ENCODE measurements around the gene REEP5. TPM values are rescaled to one million over a fixed set of nuclear protein-coding genes. Genes with fewer than 3 reads are reported as not detected.
"Not testable (repeated sequence)": the region's sequence is repeated elsewhere in the genome, so short reads cannot be mapped to it uniquely, and the experiment has no call there.

REEP5 gene
- total RNA-seq, 1 donor from 2014 or later: 110 TPM

GRCh38 chr5:112933105-112933504, 11.1 kb upstream of the REEP5 start:
- no peak for DNase-seq (ENCODE audit: low spot score)

- no peak for DNase-seq (ENCODE audit: low spot score)
Measured at GRCh38 chr5:112931473-112931872, 9.4 kb upstream of the REEP5 start.

GRCh38 chr5:112930082-112930344, 8.0 kb upstream of the REEP5 start:
- no peak for DNase-seq (ENCODE audit: low spot score)

- DNase-seq (ENCODE audit: low spot score): no peak
Measured at GRCh38 chr5:112929336-112930081, 7.5 kb upstream of the REEP5 start.

GRCh38 chr5:112923988-112924387, 2.0 kb upstream of the REEP5 start:
- DNase-seq (ENCODE audit: low spot score): no peak

GRCh38 chr5:112923148-112923917, 1.3 kb upstream of the REEP5 start:
- DNase-seq (ENCODE audit: low spot score): no peak

- peak; percentile 57 for DNase-seq (ENCODE audit: low spot score)
Measured at GRCh38 chr5:112921026-112921832, 798 bp downstream of the REEP5 start.

- DNase-seq (ENCODE audit: low spot score): no peak
Measured at GRCh38 chr5:112919972-112920371, 2.1 kb downstream of the REEP5 start.

GRCh38 chr5:112918679-112919078, 3.3 kb downstream of the REEP5 start:
- no peak for DNase-seq (ENCODE audit: low spot score)

- no peak for DNase-seq (ENCODE audit: low spot score)
Measured at GRCh38 chr5:112918136-112918535, 3.9 kb downstream of the REEP5 start.

GRCh38 chr5:112917453-112917995, 4.5 kb downstream of the REEP5 start:
- no peak for DNase-seq (ENCODE audit: low spot score)

GRCh38 chr5:112915831-112916230, 6.2 kb downstream of the REEP5 start:
- no peak for DNase-seq (ENCODE audit: low spot score)

- no peak for DNase-seq (ENCODE audit: low spot score)
Measured at GRCh38 chr5:112914584-112914983, 7.4 kb downstream of the REEP5 start.

GRCh38 chr5:112910529-112910928, 11.5 kb downstream of the REEP5 start:
- no peak for DNase-seq (ENCODE audit: low spot score)

- no peak for DNase-seq (ENCODE audit: low spot score)
Measured at GRCh38 chr5:112908854-112909253, 13.2 kb downstream of the REEP5 start.

GRCh38 chr5:112907166-112907631, 14.8 kb downstream of the REEP5 start:
- no peak for DNase-seq (ENCODE audit: low spot score)

- DNase-seq (ENCODE audit: low spot score): no peak
Measured at GRCh38 chr5:112906637-112907036, 15.4 kb downstream of the REEP5 start.

GRCh38 chr5:112904996-112905395, 17.0 kb downstream of the REEP5 start:
- DNase-seq (ENCODE audit: low spot score): not testable (repeated sequence)

GRCh38 chr5:112902561-112902960, 19.5 kb downstream of the REEP5 start:
- DNase-seq (ENCODE audit: low spot score): no peak

GRCh38 chr5:112895682-112896081, 26.3 kb downstream of the REEP5 start:
- no peak for DNase-seq (ENCODE audit: low spot score)

GRCh38 chr5:112892776-112893175, 29.3 kb downstream of the REEP5 start:
- DNase-seq (ENCODE audit: low spot score): no peak

GRCh38 chr5:112892066-112892465, 30.0 kb downstream of the REEP5 start:
- DNase-seq (ENCODE audit: low spot score): not testable (repeated sequence)
